Breast epithelium (tissue), 3 donors: Measurements from ENCODE around the gene ACTR3.
"Not testable (repeated sequence)": the region's sequence is repeated elsewhere in the genome, so short reads cannot be mapped to it uniquely, and the experiment has no call there.

Experiments used
- POLR2A ChIP-seq: fragments of 450-650 bp; IDR thresholded peaks from one replicate; pipeline ENCODE4 v1.6.1; 2016; ENCODE audit warnings: antibody characterized with exemption, mild to moderate bottlenecking, moderate library complexity
- POLR2AphosphoS5 ChIP-seq, 3 donors: sonication (generic); formaldehyde crosslinking; IDR thresholded peaks; one replicate each; pipeline ENCODE4 v1.6.1; 2017; ENCODE audit warnings: antibody characterized with exemption in 3 of 3
- TF ChIP-seq, protein P1 (sequence below), 3 donors: fragments of 450-650 bp; IDR thresholded peaks; one replicate each; pipeline ENCODE4 v1.5.1; 2016 to 2017; ENCODE audit warnings: antibody characterized with exemption in 3 of 3, mild to moderate bottlenecking in 3 of 3, moderate library complexity in 3 of 3

- TF ChIP-seq, protein P1, sequence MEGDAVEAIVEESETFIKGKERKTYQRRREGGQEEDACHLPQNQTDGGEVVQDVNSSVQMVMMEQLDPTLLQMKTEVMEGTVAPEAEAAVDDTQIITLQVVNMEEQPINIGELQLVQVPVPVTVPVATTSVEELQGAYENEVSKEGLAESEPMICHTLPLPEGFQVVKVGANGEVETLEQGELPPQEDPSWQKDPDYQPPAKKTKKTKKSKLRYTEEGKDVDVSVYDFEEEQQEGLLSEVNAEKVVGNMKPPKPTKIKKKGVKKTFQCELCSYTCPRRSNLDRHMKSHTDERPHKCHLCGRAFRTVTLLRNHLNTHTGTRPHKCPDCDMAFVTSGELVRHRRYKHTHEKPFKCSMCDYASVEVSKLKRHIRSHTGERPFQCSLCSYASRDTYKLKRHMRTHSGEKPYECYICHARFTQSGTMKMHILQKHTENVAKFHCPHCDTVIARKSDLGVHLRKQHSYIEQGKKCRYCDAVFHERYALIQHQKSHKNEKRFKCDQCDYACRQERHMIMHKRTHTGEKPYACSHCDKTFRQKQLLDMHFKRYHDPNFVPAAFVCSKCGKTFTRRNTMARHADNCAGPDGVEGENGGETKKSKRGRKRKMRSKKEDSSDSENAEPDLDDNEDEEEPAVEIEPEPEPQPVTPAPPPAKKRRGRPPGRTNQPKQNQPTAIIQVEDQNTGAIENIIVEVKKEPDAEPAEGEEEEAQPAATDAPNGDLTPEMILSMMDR (IDR thresholded peaks at IDR 0.05): not testable (repeated sequence)
- TF ChIP-seq POLR2A; POLR2AphosphoS5 (IDR thresholded peaks at IDR 0.05): not testable (repeated sequence)
Observed at GRCh38 chr2:113950906-113951305, 61.0 kb downstream of the ACTR3 start.
